ENCODE data around the gene DOCK11.
"Not testable (repeated sequence)": the region's sequence is repeated elsewhere in the genome, so short reads cannot be mapped to it uniquely, and the experiment has no call there.

Gene DOCK11

GRCh38 chrX:118570209-118570608 lies 74.6 kb downstream of the DOCK11 start:
- no peak for DNase-seq (ENCODE audit: low read depth in 2 of 2)

GRCh38 chrX:118571836-118572235 lies 76.2 kb downstream of the DOCK11 start:
- DNase-seq (ENCODE audit: low read depth in 2 of 2) = no peak

GRCh38 chrX:118574666-118575065 lies 79.1 kb downstream of the DOCK11 start:
- no peak for DNase-seq (ENCODE audit: low read depth in 2 of 2)

GRCh38 chrX:118577041-118577440 lies 81.4 kb downstream of the DOCK11 start:
- no peak for DNase-seq (ENCODE audit: low read depth in 2 of 2)

GRCh38 chrX:118579417-118579816 lies 83.8 kb downstream of the DOCK11 start:
- no peak for DNase-seq (ENCODE audit: low read depth in 2 of 2)

GRCh38 chrX:118582926-118583325 lies 87.3 kb downstream of the DOCK11 start:
- DNase-seq (ENCODE audit: low read depth in 2 of 2) = not testable (repeated sequence)

- DNase-seq (ENCODE audit: low read depth in 2 of 2) = no peak
Observed at GRCh38 chrX:118583781-118584180, 88.2 kb downstream of the DOCK11 start.

GRCh38 chrX:118585296-118585695 lies 89.7 kb downstream of the DOCK11 start:
- DNase-seq (ENCODE audit: low read depth in 2 of 2) = no peak

- not testable (repeated sequence) for DNase-seq (ENCODE audit: low read depth in 2 of 2)
Observed at GRCh38 chrX:118586206-118586605, 90.6 kb downstream of the DOCK11 start.

GRCh38 chrX:118588715-118589114 lies 93.1 kb downstream of the DOCK11 start:
- no peak for DNase-seq (ENCODE audit: low read depth in 2 of 2)

- DNase-seq (ENCODE audit: low read depth in 2 of 2) = no peak
Observed at GRCh38 chrX:118589227-118589626, 93.6 kb downstream of the DOCK11 start.

GRCh38 chrX:118593407-118593806 lies 97.8 kb downstream of the DOCK11 start:
- no peak for DNase-seq (ENCODE audit: low read depth in 2 of 2)

GRCh38 chrX:118594697-118595420 lies 99.2 kb downstream of the DOCK11 start:
- no peak for DNase-seq (ENCODE audit: low read depth in 2 of 2)

GRCh38 chrX:118595501-118596042 lies 100.0 kb downstream of the DOCK11 start:
- DNase-seq (ENCODE audit: low read depth in 2 of 2) = no peak

- DNase-seq (ENCODE audit: low read depth in 2 of 2) = no peak
Observed at GRCh38 chrX:118596390-118596789, 100.8 kb downstream of the DOCK11 start.

GRCh38 chrX:118603981-118604380 lies 108.4 kb downstream of the DOCK11 start:
- peak; percentile 0 to 2 for DNase-seq (ENCODE audit: low read depth in 2 of 2)

- no peak for DNase-seq (ENCODE audit: low read depth in 2 of 2)
Observed at GRCh38 chrX:118612290-118612689, 116.7 kb downstream of the DOCK11 start.

- DNase-seq (ENCODE audit: low read depth in 2 of 2) = no peak
Observed at GRCh38 chrX:118614150-118614549, 118.5 kb downstream of the DOCK11 start.

GRCh38 chrX:118615141-118615540 lies 119.5 kb downstream of the DOCK11 start:
- DNase-seq (ENCODE audit: low read depth in 2 of 2) = no peak

- no peak for DNase-seq (ENCODE audit: low read depth in 2 of 2)
Observed at GRCh38 chrX:118621081-118621759, 125.6 kb downstream of the DOCK11 start.

GRCh38 chrX:118623062-118623461 lies 127.4 kb downstream of the DOCK11 start:
- DNase-seq (ENCODE audit: low read depth in 2 of 2) = no peak

GRCh38 chrX:118626346-118626745 lies 130.7 kb downstream of the DOCK11 start:
- no peak for DNase-seq (ENCODE audit: low read depth in 2 of 2)

All from stimulated activated CD4-positive, alpha-beta T cell treated with anti-CD3 and anti-CD28 coated beads, Interleukin-4, amount 100 ng/mL, for 48 hours (primary cell).